ENCODE measurements around the gene KRTAP29-1. TPM values are rescaled to one million over a fixed set of nuclear protein-coding genes. Genes with fewer than 3 reads are reported as not detected.
A peak's percentile ranks its signal among the peaks of the same experiment; 100 is the strongest.

The KRTAP29-1 gene
- total RNA-seq, 1 experiment from 2014 or later, result not detected

DNA sequence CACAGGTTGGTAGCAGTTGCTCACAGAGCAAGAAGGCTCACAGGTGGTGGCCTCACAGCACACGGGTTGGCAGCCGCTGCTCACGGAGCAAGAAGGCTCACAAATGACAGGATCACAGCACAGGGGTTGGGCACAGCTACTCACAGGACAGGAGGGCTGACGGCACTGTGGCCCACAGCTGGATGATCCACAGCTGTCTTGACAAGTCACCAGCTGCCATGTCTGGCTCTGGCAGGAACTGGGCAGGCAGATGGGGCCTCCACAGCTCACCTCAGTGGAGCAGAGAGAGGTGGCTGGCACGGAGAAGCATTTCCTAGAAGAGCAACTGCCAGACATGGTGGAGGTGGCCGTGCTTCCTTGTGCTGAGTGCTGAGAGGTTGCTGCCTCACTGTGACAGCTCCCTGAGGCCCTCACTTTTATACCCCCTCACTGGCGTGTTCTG lies 6.3 kb upstream of the KRTAP29-1 start, which contains the start of gene KRTAP16-1:
KRTAP16-1 (minus strand) TSS at position 392 of the 442 bp plus-strand sequence; CDS start at position 336, 56 bp downstream.
- H3K9me3 Mint-ChIP-seq, result no peaks in the 10 kb centered on the region
- Histone ChIP-seq H4K91ac (ENCODE audit: insufficient read length, low read depth, low read length) (no peak within 1 kb of the TSS), H2AFZ (ENCODE audit: low read length) (no peak within 1 kb of the TSS), H3K23me2 (ENCODE audit: insufficient read length, low read depth, low read length, poor library complexity, severe bottlenecking) (no peaks in the 10 kb centered on the region), H2BK15ac (ENCODE audit: low read depth, low read length) (no peak within 1 kb of the TSS), H2BK120ac (ENCODE audit: low read depth, low read length, poor library complexity, severe bottlenecking) (no peak within 1 kb of the TSS), H3K79me1 (ENCODE audit: insufficient read depth, low read depth, low read length, poor library complexity, severe bottlenecking) (no peaks in the 10 kb centered on the region), H3K18ac (ENCODE audit: insufficient read length, low read depth, low read length) (no peak within 1 kb of the TSS), H3K79me2 (ENCODE audit: insufficient read depth, low read length) (no peaks in the 10 kb centered on the region), H3K4ac (ENCODE audit: low read depth, low read length) (no peak within 1 kb of the TSS), H3K4me1 (ENCODE audit: insufficient read depth, low read length) (no peaks in the 10 kb centered on the region), H2BK12ac (ENCODE audit: insufficient read length, low read depth, low read length) (no peak within 1 kb of the TSS), H4K8ac (replicated peaks; ENCODE audit: insufficient read length, low read depth, low read length) (no peak within 1 kb of the TSS), H3K27ac (ENCODE audit: insufficient read length, low read depth, low read length) (no peak within 1 kb of the TSS), H3K27me3 (ENCODE audit: insufficient read depth, low read length) (no peaks in the 10 kb centered on the region), H3K56ac (ENCODE audit: insufficient read length, low read depth, low read length) (no peak within 1 kb of the TSS), H3T11ph (ENCODE audit: low read length) (no peak within 1 kb of the TSS), H3K23ac (ENCODE audit: insufficient read length, low read depth, low read length) (no peak within 1 kb of the TSS), H2AK5ac (ENCODE audit: insufficient read length, low read length) (no peak within 1 kb of the TSS), H3K9ac (ENCODE audit: extremely low read depth, insufficient read length, low read length) (no peak within 1 kb of the TSS), H3K9me3 (ENCODE audit: control insufficient read depth, low read depth, low read length) (no peaks in the 10 kb centered on the region), H2BK5ac (ENCODE audit: insufficient read length, low read length) (no peak within 1 kb of the TSS), H4K5ac (ENCODE audit: insufficient read length, low read depth, low read length) (no peak within 1 kb of the TSS), H3K14ac (ENCODE audit: insufficient read depth, low read length) (peak within 1 kb of the TSS; percentile 10; the same call in 1 of the 2 replicates), H2BK20ac (ENCODE audit: low read depth, low read length, poor library complexity, severe bottlenecking) (no peak within 1 kb of the TSS), H4K20me1 (ENCODE audit: control insufficient read depth, insufficient read depth, insufficient read length) (no peaks in the 10 kb centered on the region), H3K4me2 (ENCODE audit: insufficient read depth, insufficient read length, low read length) (no peak within 1 kb of the TSS)
- peaks cover 15% of the 10 kb centered on the region for H3K27me3 Mint-ChIP-seq (ENCODE audit: low read depth)
- no peaks in the 10 kb centered on the region for H3K4me1 Mint-ChIP-seq
- no CpG with 5 or more reads among the region's 7 CpGs for WGBS (ENCODE audit: extremely low coverage, insufficient read length, low lambda C conversion rate)
- DNase-seq, result no peak
- TF ChIP-seq, protein P1, sequence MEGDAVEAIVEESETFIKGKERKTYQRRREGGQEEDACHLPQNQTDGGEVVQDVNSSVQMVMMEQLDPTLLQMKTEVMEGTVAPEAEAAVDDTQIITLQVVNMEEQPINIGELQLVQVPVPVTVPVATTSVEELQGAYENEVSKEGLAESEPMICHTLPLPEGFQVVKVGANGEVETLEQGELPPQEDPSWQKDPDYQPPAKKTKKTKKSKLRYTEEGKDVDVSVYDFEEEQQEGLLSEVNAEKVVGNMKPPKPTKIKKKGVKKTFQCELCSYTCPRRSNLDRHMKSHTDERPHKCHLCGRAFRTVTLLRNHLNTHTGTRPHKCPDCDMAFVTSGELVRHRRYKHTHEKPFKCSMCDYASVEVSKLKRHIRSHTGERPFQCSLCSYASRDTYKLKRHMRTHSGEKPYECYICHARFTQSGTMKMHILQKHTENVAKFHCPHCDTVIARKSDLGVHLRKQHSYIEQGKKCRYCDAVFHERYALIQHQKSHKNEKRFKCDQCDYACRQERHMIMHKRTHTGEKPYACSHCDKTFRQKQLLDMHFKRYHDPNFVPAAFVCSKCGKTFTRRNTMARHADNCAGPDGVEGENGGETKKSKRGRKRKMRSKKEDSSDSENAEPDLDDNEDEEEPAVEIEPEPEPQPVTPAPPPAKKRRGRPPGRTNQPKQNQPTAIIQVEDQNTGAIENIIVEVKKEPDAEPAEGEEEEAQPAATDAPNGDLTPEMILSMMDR (conservative IDR thresholded peaks at IDR 0.05), result no peak
- H3K4me3 Mint-ChIP-seq, result no peak within 1 kb of the TSS
- peak within 1 kb of the TSS in 2 of 3 experiments; percentile 5 to 12; a peak in 2 of 7 replicates for H3K27ac Mint-ChIP-seq
- no peaks in the 10 kb centered on the region for H3K36me3 Mint-ChIP-seq (ENCODE audit: insufficient read depth in 1 of 3, low read depth in 3 of 3)
